HG03432 (cell line): ENCODE measurements around the gene ARHGAP24.
A peak's percentile ranks its signal among the peaks of the same experiment; 100 is the strongest.

Experiments
- ATAC-seq: cut with Tn5 transposase; IDR thresholded peaks from one replicate; pipeline ENCODE4 v1.9.1; 2021; ENCODE audit warnings: mild to moderate bottlenecking, moderate library complexity; ENCODE audit not compliant: unreplicated experiment

Gene ARHGAP24

DNA sequence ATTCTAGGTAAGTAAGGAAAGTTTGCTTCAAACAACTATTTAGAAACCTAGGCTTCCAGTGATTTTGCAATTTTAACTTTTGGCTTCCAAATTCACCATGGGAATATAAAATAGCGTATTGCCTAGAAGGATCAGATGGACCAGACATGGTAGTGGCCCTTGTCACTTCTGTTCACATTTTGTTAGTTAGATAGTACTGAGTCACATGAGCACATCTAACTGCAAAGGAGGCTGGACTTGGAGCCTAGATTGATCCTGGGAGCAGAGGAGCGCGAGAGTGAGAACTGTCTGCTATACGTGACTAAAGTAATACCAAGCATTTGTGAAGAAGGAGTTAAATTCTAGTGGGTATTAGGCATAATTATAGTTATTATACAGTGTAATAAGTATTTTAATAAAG lies 102.4 kb downstream of the ARHGAP24 start:
- no peak for ATAC-seq

DNA sequence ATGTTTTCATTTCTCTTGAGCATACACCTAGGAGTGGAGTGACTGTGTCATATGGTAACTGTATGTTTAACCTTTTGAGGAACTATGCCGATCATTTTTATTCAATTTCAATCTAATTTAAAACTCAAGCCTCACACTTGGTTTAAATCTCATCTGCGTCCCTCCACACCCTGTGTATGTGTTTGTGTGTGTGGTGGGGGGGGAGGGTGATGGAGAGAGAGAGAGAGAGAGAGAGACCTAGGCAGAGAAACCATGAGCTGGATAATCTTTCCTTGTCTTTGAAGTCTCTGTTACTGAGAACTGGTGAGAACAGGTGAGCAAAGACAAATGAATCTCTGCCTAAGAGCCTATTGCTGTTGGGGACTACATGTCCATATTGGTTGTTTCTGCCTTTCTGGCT lies 105.0 kb downstream of the ARHGAP24 start:
- no peak for ATAC-seq

DNA sequence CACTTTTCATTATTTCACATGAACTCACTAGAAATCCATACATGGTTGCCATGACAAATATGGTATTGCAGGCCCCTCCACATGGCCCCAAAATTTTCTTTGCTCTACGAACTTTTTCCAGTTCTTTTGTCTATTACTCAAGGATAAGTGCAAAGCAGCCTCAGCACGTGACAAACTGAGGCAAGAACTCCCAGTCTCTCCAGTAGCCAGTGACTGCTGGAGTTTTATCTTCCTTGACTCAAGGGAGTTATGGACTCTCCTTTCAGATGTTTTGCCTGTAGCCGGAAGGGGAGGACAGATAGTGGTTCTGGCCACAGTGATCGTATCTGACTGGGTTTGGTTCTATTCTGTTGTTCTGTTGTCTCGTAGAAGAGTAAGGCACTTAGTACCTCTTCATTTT lies 105.5 kb downstream of the ARHGAP24 start:
- no peak for ATAC-seq

DNA sequence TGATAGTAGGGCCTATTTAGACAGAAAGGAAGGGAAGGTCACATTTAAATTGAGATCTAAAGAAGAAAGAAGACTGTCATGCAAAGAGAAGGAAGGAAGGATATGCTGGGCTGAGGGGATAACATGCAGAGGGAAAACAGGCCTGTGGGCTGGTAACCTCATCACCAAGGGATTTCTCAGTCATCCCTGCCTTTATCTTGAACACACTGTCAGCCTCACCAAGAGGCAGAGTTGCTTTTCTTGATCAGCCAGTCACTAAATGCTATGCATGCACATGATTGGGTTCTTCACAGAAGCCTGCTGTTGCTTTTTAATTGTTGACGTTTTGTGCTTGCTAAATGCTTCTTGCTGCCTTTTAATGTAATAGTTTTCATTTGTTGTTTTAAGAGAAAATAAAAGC lies 113.0 kb downstream of the ARHGAP24 start:
- ATAC-seq: no peak

DNA sequence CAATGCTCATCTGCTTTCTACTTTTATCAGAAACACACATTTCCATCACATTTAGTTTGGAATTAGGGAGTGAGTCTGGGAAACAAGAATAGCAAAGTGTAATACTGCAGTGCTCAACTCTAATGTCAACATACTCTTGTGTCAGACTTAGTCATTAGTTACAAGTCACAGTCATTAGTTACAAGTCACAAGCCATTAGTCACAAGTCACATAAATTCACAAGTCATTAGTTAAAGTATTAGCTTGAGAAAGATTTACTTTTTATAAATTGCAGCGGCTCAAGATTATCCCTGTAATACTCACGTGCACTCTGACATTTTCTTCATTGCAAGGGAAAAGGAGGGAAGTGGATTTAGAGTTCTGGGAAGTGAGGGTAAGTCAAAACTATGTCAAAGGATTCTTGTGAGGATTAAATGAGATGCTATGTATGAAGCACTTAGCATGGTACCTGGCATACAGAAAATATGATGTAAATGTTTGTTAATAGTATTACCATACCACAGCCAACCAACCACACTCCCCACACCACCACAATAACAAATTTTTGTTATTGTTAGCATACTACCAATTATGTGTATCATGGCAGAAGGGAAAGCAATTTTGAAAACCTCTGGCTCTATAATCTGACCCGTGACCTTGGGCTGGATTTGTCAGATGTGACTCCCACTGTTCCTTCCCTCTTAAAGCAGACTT lies 116.6 kb downstream of the ARHGAP24 start:
- ATAC-seq: no peak

DNA sequence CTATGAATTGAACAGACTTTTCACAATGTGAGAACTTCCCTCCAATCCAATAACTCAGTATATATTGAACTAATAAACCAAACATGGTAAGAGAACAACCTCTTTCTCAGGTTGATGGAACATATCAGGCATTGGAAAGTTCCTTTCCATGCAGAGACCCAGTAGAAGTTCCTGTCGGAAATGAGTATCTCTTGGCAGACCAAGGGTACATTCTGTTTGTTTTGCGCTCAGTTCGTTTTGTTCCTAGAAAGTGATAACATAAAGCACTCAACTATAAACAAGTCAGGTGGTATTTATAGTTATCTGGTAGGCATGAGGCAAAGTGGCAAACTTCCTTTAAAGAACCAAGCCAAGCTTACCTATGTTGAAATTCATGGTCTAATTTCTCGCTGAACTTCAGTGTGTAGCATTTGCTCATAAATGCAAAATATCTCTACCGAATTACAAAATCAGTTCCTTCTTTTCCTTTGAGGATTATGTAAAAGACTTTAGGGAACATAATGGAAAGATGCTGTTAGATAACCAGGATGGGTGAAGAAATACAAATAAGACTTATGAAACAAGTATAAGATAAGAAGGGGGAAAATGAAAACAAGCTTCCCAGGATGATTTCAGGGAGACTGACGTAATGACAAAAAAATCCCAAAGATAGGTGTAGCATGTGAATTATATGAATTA lies 120.3 kb downstream of the ARHGAP24 start:
- ATAC-seq: no peak

DNA sequence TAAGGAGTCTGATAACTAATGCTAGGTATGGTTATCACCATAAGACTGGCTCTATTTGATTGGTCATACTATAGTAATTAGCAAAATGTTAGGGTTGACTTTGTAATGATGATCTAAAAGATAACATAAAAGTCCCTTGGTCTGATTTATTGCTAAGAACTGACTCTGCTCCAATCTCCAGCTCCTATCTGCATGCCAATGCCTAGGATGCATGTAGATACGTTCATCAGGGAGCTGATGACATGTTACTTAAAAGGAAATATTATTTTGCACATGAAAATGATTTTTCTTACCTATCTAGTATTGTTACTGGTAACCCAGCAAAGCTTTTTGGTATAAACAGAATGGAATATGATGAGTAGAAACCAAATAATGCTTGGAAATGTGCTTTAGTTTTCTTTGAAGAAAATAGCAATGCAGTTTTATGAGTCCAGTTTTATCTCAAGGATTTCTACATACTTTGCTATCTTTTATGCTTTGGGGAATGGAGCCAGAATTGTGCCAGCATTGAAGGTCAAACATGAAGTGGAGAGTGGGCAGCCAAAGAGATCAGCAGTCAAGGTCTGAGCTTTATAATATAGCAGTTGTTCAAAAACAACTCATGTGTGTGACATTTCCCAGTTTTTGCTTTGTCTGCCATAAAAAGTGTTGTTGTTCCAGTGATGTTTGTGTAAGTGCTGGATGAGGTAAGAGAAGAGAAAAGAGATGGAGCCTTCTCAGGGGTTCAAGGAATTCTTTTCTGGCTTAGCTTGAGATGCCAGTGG lies 121.0 kb downstream of the ARHGAP24 start:
- ATAC-seq: no peak

DNA sequence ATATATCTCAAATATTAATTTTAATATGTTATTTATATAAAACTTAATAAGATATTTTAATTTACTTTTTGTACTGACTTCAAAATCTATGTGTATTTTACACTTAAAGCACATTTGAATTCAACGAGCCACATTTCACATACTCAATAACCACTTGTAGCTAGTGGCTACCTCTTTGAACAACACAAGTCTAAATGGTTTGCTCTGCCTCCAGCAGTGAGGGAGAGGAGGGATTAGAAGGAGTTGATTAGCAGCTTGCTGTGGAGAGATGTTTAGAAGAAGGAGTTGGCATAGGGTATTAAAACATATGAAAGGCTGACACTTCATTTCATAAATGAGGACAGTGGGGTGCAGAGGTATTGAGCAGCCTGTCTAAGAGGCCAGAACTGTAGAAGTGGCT lies 124.0 kb downstream of the ARHGAP24 start:
- ATAC-seq: no peak

DNA sequence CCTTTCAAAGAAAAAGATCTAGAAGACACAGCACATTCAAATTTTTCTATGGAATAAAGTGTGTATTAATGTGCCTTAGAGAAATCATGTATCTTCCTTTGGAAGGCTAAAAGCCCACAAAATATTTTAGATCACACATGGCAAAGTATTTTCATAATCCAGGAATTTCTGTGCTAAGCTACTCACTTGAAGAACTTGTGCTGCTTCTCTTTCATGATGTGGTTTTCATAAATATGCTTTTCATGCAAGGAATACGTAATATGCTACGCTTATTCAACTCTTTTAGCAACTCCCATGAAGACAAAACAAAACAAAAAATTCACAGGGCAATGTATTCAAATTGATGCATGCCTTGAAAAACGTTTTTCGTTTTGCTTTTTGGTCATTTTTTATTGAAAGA lies 125.6 kb downstream of the ARHGAP24 start:
- no peak for ATAC-seq

DNA sequence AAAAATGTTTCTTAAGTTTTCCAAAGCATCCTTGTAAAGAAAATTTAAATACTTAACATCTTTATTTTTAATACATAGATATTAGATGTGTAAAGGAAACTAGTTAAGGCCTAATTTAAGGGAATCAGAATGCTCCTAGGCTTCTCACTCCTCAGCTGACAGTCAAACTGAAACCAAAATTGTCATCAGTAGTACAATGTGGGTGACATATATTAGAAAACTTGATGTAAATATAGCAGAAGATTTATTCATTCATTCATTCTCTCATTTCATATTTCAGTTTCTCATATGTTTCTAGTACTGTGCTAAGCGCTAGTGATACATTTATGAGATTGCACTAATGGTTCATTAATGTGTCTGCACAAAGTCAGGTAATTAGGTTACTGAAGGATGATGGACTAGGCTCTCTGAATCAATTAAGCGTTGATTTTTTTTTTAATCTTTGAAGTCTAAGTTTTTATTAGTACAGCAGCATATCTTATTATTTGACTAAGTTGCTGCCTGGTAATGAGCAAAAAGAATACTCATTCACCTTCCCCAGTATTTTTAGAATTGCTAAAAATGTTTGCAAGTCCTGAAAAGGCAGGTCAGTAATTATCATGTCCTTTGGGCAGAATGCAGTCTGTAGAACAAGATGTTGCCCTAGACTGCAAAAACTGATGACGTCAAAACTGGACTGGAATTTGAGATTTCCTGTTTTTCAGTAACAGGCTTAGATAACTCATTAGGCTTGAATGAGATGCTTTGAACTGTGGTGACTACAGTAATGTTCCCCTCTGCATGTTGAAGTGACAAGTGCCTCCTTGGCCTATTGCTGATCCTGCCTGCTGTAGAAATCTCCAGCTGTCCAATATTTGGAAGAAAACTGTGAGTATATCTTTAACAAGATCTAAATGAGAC lies 128.7 kb downstream of the ARHGAP24 start:
- ATAC-seq: peak; percentile 69

DNA sequence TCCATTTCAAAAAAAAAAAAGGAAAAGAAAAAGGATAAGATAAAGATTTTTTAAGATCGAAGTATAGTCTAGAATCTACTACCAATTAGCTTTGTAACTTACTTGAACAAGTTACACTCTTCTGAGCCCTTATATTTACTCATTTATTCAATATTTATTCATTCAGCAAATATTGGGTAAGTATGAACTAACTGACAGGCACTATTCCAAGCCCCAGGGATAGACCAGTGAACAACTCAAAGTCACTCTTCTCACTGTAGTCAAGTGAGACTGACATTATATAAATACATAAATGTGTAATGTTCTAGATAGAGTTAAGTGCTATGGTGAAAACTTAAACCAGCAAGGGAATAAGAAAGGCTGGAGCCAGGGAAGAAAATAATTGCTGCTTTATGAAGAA lies 131.6 kb downstream of the ARHGAP24 start:
- no peak for ATAC-seq

DNA sequence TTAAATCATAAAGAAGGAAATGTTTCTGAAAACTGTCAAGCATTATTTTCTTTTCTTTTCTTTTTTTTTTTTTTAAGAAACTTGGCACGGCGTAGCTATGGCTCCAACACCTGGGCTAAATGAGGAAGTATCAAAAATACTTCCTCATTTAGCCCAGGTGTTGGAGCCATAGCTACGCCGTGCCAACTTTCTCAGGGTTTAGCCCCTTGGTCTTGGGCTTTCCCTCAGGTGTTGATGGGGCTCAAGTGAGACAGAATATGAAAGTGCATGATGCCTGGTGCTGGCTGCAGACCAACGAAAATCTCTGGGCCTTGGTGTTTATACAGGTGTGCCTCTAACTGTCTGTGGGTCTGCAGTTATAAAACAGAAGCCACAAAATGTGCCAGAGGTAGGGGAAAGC lies 132.7 kb downstream of the ARHGAP24 start:
- peak; percentile 55 for ATAC-seq

DNA sequence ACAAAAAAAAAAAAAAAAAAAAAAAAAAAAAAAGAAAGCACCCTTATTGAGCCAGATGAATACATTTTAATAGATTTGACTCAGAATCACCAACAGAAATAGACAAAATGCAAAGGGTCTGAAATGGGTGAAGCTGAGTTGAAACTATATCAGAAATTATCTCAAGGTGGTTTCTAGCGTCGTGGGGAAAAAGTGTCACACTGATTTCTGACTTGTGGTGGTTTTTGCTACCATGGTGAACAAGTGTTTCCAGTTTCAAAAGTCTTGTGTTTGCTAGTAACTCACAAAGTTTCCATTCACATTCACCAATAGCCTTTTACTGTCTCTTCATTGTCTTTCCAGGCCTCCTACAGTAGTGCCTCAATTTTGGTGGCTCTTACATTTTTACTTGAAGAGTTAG lies 135.5 kb downstream of the ARHGAP24 start:
- peak; percentile 93 for ATAC-seq

DNA sequence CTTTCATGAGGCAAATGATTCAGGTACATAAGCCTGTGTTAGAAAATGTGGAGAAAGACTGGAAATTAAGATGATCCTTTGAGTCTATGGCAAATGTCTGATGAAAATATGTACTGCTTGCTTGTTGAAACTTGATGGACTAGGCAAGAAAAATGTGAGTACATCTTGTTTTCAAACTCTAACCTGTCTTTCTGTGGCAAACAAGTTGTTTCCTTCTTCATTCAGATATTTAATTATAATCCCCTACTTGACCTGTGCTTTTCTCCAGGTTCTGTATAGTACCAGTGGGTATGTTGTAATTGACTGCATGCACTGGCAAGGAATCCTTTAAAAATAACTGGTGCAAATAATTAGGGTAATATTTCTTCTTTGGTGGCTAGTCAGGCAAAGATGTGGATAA lies 136.7 kb downstream of the ARHGAP24 start:
- no peak for ATAC-seq

DNA sequence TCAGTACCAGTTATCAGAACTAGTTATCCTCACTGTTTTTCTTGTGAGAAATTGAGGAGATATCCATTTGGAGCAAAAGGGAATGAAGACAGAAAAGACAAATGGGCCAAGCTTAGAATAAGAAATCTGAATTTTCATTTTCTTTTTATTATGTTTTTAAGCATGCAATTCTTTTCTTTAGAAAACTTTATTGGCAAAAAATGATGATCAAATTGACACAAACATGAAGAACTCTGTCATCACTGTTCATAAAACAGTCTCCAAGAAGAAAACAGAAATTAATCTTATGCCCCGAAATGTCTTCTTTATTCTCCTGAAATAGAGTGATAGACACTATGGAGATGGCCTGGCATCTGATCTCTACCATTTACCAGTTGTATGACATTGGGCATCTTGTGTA lies 139.0 kb downstream of the ARHGAP24 start:
- ATAC-seq: no peak

DNA sequence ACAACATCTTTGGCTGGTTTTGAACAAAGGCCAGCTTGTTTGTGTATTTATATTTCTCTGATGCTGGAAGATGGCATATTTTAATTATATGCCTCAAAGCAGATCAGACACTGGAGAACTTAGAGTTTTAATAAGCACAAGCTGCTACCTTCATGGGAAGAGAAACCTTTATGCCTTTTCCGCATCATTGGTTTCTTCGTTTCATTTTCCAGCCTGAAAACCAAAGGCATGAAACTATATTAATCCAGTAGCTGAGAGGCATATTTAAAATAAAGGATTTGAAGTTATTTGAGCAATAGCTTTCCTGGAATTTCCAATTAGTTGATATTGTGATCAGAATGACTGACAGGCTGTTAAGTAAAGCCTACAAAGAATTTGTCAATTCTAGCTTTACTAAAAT lies 141.0 kb downstream of the ARHGAP24 start:
- ATAC-seq: no peak

DNA sequence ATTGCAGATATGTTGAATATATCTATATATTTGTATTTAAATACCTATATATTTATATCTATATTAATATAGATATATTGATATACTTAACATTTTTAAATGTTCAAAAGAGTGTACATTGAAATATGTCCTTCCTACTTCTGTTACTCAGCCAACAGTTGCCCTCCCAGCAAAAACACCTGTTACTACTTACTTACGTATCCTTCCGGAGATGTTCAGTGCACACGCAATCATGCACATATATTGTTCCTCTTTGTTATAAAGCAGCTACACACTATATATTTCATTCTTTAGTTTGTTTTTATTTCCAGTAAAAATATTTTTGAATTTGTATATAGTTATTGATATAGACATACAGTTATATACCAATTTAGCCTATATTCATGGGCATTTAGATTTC lies 142.3 kb downstream of the ARHGAP24 start:
- no peak for ATAC-seq

DNA sequence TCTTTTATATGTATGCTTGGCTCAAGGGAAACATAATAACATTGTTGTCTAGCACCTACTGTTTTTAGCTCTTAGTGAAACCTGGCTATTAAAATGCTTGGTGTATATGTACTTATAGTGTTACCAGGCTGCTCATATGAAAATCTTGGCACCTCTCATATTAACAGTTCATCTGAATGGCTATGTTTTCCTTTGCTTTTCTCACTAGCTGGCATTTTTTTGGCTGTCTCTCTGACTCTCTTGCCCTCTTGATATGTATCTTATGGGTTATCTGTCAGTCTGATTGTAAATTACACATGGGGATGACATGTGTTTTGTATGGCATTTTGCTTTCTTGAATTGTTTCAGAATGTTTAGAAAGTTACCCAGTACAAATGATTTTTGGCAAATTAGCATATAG lies 158.0 kb downstream of the ARHGAP24 start:
- ATAC-seq: no peak

DNA sequence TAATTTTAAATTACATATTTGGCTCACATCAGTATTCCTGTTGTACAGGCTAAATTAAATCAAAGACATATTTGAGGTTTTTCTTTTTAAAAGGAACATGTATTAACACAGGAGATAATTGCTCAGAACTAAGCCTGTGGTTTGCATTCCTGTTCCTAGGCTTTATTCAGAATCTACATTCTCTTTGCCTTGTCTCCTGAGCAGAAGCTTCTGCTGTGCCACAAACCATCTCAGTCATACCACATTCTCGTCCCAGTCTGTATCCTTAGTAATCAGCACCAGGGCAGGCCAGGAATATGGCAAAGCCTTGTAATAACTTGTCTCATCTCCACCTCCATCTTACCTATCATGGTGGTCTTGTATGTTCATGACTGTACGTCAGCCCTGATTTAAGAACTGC lies 162.8 kb downstream of the ARHGAP24 start:
- ATAC-seq: no peak

DNA sequence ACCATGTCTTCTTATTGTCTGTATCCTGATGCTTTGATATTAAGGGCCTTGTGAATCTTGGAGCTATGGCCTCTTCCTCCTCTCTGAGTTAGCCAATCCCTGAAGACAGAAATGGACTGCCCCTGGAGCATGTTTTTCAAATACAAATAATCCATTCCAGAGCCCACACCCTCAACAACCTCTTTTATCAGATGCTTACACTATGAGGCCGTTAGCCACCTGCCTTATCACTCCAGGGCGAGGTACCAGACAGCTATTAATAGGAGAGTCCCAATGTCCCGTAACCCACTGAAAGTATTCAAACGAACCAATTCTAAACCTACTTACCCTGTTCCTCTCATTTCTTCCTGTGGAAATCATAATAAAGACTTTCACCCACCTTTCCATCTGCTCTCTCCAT lies 165.0 kb downstream of the ARHGAP24 start:
- ATAC-seq: no peak
